ENCODE results near the gene IL1R2.

DNA sequence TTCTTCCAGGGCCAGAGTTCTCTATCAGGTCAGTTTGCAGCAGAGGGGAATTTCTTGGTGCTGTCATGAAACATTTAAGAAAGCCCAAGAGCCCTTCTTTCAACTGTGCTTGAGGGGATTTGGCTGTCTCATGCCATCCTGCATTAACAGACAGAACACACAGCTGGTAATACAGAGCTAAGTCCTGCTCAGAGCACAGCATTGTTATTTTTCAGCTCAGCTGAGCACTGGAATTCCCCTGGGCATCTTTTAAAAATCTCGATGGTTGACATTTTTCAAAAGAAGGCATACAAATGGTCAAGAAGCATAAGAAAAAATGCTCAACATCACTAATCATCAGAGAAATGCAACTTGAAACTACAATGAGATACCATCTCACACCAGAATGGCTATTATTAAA is 14.9 kb upstream of the IL1R2 start:
- no peak for TF ChIP-seq SMC3 (IDR thresholded peaks at IDR 0.05)
- TF ChIP-seq, protein P1, sequence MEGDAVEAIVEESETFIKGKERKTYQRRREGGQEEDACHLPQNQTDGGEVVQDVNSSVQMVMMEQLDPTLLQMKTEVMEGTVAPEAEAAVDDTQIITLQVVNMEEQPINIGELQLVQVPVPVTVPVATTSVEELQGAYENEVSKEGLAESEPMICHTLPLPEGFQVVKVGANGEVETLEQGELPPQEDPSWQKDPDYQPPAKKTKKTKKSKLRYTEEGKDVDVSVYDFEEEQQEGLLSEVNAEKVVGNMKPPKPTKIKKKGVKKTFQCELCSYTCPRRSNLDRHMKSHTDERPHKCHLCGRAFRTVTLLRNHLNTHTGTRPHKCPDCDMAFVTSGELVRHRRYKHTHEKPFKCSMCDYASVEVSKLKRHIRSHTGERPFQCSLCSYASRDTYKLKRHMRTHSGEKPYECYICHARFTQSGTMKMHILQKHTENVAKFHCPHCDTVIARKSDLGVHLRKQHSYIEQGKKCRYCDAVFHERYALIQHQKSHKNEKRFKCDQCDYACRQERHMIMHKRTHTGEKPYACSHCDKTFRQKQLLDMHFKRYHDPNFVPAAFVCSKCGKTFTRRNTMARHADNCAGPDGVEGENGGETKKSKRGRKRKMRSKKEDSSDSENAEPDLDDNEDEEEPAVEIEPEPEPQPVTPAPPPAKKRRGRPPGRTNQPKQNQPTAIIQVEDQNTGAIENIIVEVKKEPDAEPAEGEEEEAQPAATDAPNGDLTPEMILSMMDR (IDR thresholded peaks at IDR 0.05), result no peak
- TF ChIP-seq, protein P2, sequence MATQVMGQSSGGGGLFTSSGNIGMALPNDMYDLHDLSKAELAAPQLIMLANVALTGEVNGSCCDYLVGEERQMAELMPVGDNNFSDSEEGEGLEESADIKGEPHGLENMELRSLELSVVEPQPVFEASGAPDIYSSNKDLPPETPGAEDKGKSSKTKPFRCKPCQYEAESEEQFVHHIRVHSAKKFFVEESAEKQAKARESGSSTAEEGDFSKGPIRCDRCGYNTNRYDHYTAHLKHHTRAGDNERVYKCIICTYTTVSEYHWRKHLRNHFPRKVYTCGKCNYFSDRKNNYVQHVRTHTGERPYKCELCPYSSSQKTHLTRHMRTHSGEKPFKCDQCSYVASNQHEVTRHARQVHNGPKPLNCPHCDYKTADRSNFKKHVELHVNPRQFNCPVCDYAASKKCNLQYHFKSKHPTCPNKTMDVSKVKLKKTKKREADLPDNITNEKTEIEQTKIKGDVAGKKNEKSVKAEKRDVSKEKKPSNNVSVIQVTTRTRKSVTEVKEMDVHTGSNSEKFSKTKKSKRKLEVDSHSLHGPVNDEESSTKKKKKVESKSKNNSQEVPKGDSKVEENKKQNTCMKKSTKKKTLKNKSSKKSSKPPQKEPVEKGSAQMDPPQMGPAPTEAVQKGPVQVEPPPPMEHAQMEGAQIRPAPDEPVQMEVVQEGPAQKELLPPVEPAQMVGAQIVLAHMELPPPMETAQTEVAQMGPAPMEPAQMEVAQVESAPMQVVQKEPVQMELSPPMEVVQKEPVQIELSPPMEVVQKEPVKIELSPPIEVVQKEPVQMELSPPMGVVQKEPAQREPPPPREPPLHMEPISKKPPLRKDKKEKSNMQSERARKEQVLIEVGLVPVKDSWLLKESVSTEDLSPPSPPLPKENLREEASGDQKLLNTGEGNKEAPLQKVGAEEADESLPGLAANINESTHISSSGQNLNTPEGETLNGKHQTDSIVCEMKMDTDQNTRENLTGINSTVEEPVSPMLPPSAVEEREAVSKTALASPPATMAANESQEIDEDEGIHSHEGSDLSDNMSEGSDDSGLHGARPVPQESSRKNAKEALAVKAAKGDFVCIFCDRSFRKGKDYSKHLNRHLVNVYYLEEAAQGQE (IDR thresholded peaks at IDR 0.05), result no peak
- no peak for TF ChIP-seq POLR2A (IDR thresholded peaks at IDR 0.05; ENCODE audit: low read length)
